ENCODE results near the gene ALCAM.

The ALCAM gene

GRCh38 chr3:105366326-105367062, at the start of gene ALCAM:
Gene ALCAM, plus strand, starts transcription at chr3:105366909.
- DNase-seq, result peak; percentile 70

GRCh38 chr3:105317841-105318240, 48.9 kb upstream of the ALCAM start:
- DNase-seq, result no peak

GRCh38 chr3:105322570-105323273, 44.0 kb upstream of the ALCAM start:
- DNase-seq, result no peak

GRCh38 chr3:105323274-105323599, 43.5 kb upstream of the ALCAM start:
- no peak for DNase-seq

- DNase-seq, result no peak
Observed at GRCh38 chr3:105324951-105325350, 41.8 kb upstream of the ALCAM start.

GRCh38 chr3:105327662-105328337, 38.9 kb upstream of the ALCAM start:
- DNase-seq, result no peak

GRCh38 chr3:105328338-105328730, 38.4 kb upstream of the ALCAM start:
- no peak for DNase-seq

- DNase-seq, result no peak
Observed at GRCh38 chr3:105332961-105333360, 33.7 kb upstream of the ALCAM start.

- DNase-seq, result no peak
Observed at GRCh38 chr3:105334138-105334882, 32.4 kb upstream of the ALCAM start.

GRCh38 chr3:105339946-105340345, 26.8 kb upstream of the ALCAM start:
- DNase-seq, result no peak

GRCh38 chr3:105343991-105344390, 22.7 kb upstream of the ALCAM start:
- no peak for DNase-seq

GRCh38 chr3:105345156-105345555, 21.6 kb upstream of the ALCAM start:
- no peak for DNase-seq

- no peak for DNase-seq
Observed at GRCh38 chr3:105347625-105348302, 18.9 kb upstream of the ALCAM start.

GRCh38 chr3:105348307-105348706, 18.4 kb upstream of the ALCAM start:
- DNase-seq, result no peak

GRCh38 chr3:105349684-105350387, 16.9 kb upstream of the ALCAM start:
- no peak for DNase-seq

- no peak for DNase-seq
Observed at GRCh38 chr3:105351821-105352220, 14.9 kb upstream of the ALCAM start.

- DNase-seq, result no peak
Observed at GRCh38 chr3:105352976-105353375, 13.7 kb upstream of the ALCAM start.

- DNase-seq, result no peak
Observed at GRCh38 chr3:105353485-105354161, 13.1 kb upstream of the ALCAM start.

- DNase-seq, result no peak
Observed at GRCh38 chr3:105354429-105354828, 12.3 kb upstream of the ALCAM start.

GRCh38 chr3:105355408-105356061, 11.2 kb upstream of the ALCAM start:
- DNase-seq, result no peak

GRCh38 chr3:105356396-105356795, 10.3 kb upstream of the ALCAM start:
- no peak for DNase-seq
